Retinal pigment epithelial cell (primary cell): Measurements from ENCODE around the gene EHD3.

Experiments
- DNase-seq: peaks from one replicate; pipeline ENCODE4 v3.0.0-alpha.2; 2010; ENCODE audit warnings: low read depth
- H3K4me3 ChIP-seq: 2 replicates; pipeline ENCODE4 v1.5.1; 2011; ENCODE audit warnings: mild to moderate bottlenecking, low read length, control low read depth, moderate library complexity
- CTCF ChIP-seq: conservative IDR thresholded peaks from 2 replicates; pipeline ENCODE4 v1.5.1; 2011; ENCODE audit warnings: low read depth, low read length, control low read depth, inconsistent platforms

The EHD3 gene

DNA sequence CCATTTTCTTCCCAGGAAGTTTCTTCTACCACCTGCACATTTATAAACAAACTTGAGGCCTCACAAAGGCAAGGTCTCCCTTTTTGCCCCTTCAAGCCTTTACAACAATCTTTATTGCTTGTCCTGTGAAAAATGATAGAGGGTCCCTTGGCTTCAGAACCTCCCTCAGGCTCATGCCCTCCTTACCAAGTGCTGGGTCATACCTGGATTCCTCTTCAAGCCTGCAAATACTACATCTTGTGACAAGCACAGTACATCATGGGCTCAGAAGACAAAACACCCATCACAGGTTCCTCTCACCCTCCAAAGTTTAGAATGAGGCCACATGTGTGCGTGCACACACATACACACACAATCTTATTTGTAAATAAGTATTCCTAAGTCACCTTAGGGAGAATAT lies 25.7 kb upstream of the EHD3 start:
- TF ChIP-seq CTCF: no peak
- no peak for DNase-seq
- no peak overlapping the region for H3K4me3 ChIP-seq

GRCh38 chr2:31212659-31213600 lies 21.0 kb upstream of the EHD3 start:
- H3K4me3 ChIP-seq: no peak overlapping the region
- no peak for TF ChIP-seq CTCF
- no peak for DNase-seq

DNA sequence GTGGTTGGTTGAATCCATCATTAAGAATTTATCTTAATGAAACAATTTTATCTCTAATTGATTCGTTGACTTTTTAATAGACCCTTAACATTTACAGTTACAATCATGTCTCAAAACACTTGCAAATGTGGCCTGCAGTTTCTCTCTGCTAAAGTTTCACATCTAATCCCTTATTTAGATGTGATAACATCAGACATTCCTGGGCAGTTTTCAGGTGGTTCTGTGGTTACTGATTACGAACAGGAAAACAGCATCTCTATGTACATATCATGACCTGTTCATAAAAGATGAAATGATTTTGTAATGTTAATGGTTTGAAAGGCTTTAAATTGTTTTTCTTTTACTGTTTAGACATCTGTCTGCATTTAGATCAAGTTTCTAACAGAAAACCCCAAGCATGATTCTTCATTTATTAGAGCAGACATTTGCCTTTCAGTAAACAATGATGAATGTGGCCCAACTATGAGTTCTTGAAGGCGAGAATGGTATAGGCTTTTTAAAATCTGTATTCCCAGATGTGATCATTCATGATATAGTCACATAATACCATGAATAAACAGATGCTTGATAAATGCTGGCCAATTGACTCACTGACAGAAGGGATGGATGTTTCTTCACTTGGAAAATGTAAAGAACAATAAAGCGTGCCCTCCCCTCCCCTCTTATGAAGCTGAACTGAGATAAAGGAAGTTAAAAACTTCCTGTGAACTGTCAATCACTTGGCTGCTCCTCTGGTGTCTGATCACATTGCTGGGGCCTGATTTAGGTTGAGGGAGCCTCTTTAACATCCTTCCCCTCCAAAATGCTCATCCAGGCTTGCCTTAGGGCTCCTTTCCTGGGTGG lies 20.1 kb upstream of the EHD3 start:
- TF ChIP-seq CTCF: no peak
- no peak for DNase-seq
- H3K4me3 ChIP-seq: no peak overlapping the region

DNA sequence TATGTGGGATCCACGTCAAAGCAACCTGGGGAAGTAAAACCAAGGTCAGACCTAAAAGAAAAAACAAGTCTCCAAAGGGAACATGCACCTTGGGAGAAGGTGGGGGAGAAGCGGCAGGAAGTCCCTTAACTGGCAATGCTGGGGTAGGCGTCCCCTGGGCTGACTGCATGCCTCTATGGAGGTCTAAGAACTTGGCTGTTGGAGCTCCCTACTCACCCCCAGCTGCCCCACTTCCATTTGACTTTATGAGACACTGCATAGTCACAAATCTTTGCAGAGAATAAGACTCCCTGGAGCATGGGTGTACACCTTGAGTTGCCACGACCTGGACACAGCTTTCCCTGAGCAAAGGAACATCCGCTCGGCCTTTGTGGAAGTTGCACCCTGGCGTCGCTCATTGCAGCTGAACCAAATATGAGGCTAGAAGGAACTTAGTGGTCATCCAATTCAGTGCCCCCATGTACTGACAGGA lies 19.5 kb upstream of the EHD3 start:
- no peak for TF ChIP-seq CTCF
- H3K4me3 ChIP-seq: no peak overlapping the region
- DNase-seq: no peak

DNA sequence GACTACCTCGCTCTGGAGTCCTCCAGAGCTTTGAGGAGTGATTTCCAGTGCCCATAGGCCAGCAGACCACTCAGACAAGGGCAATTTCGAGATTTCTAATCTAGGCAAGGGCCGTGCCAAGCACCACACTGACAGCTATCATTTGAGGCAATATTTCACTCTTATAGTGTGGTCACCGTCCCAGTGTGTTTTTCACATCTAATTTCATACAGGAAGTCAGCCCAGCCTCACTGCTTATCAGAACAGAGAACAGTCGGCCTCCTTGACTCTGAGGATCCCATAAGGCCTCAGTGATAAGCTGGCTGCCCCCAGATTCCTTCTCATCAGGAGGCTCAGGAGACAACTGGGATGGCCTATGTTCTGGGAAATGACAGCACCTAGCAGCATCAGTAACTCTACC lies 17.2 kb upstream of the EHD3 start:
- DNase-seq: no peak
- no peak for TF ChIP-seq CTCF
- H3K4me3 ChIP-seq: no peak overlapping the region

GRCh38 chr2:31217465-31218200 lies 16.3 kb upstream of the EHD3 start, which contains the start of gene CAPN14:
Gene CAPN14 (minus strand): TSS chr2:31217515. CDS start chr2:31205447, 12,068 bp downstream.
- TF ChIP-seq CTCF: no peak
- no peak for DNase-seq
- H3K4me3 ChIP-seq: no peak within 1 kb of the TSS
